Neural cell (in vitro differentiated cells): Measurements from ENCODE around the gene AGPAT4. TPM values are rescaled to one million over a fixed set of nuclear protein-coding genes. Genes with fewer than 3 reads are reported as not detected.

Experiments used
- H2AFZ ChIP-seq: fragments of 200-600, 300-800 bp; sonication (generic), shearing (Covaris generic); 2 replicates; pipeline ENCODE4 v1.6.0; 2014; ENCODE audit warnings: low read depth, mild to moderate bottlenecking, antibody characterized with exemption, low read length, moderate library complexity
- H3F3A ChIP-seq: fragments of 200-600 bp; shearing (Covaris generic); 2 replicates; pipeline ENCODE4 v1.6.1; 2016; ENCODE audit warnings: mild to moderate bottlenecking, moderate library complexity, mixed read lengths, antibody characterized with exemption, low read length; ENCODE audit not compliant: insufficient read depth, poor library complexity, severe bottlenecking
- H3K27ac ChIP-seq: fragments of 200-600, 300-800 bp; sonication (generic), shearing (Covaris generic); 2 replicates; pipeline ENCODE4 v1.5.1; 2014; ENCODE audit warnings: mild to moderate bottlenecking, low read length, moderate library complexity
- H3K27me3 ChIP-seq: fragments of 300-800, 200-600 bp; sonication (generic), shearing (Covaris generic); 2 replicates; pipeline ENCODE4 v1.6.0; 2014; ENCODE audit warnings: mild to moderate bottlenecking, low read depth, low read length, moderate library complexity; ENCODE audit not compliant: insufficient read depth
- H3K36me3 ChIP-seq: fragments of 300-800, 200-600 bp; sonication (generic), shearing (Covaris generic); 2 replicates; pipeline ENCODE4 v1.5.1; 2014; ENCODE audit warnings: mild to moderate bottlenecking, antibody characterized with exemption, low read length, moderate library complexity; ENCODE audit not compliant: insufficient read depth
- H3K4me2 ChIP-seq: fragments of 300-800, 200-600 bp; sonication (generic), shearing (Covaris generic); 2 replicates; pipeline ENCODE4 v1.6.0; 2014; ENCODE audit warnings: mild to moderate bottlenecking, low read length
- H3K4me3 ChIP-seq: fragments of 300-800, 200-600 bp; sonication (generic), shearing (Covaris generic); 2 replicates; pipeline ENCODE4 v1.5.1; 2014; ENCODE audit warnings: mild to moderate bottlenecking, low read length, moderate library complexity
- H3K79me2 ChIP-seq: fragments of 200-600 bp; shearing (Covaris generic); replicated peaks from 2 replicates; pipeline ENCODE4 v1.6.0; 2014; ENCODE audit warnings: mild to moderate bottlenecking, low read length, moderate library complexity; ENCODE audit not compliant: insufficient read depth
- H3K9ac ChIP-seq: fragments of 300-800, 200-600 bp; sonication (generic), shearing (Covaris generic); 2 replicates; pipeline ENCODE4 v1.6.1; 2016; ENCODE audit warnings: mild to moderate bottlenecking, low read length, mixed read lengths
- H3K9me2 ChIP-seq: fragments of 200-600 bp; shearing (Covaris generic); 2 replicates; pipeline ENCODE4 v1.6.1; 2016; ENCODE audit warnings: mild to moderate bottlenecking, low read length, mixed read lengths; ENCODE audit not compliant: insufficient read depth
- H3K9me3 ChIP-seq: fragments of 200-600, 300-800 bp; sonication (generic), shearing (Covaris generic); 2 replicates; pipeline ENCODE4 v1.6.1; 2016; ENCODE audit warnings: mild to moderate bottlenecking, mixed run types, low read length, moderate library complexity, mixed read lengths
- H4K20me1 ChIP-seq: fragments of 200-600 bp; shearing (Covaris generic); 2 replicates; pipeline ENCODE4 v1.6.1; 2016; ENCODE audit warnings: mild to moderate bottlenecking, mixed run types; ENCODE audit not compliant: insufficient read depth
- CTCF ChIP-seq: fragments of 450-650 bp; IDR thresholded peaks from 2 replicates; pipeline ENCODE4 v1.5.1; 2014; ENCODE audit warnings: antibody characterized with exemption, mild to moderate bottlenecking, moderate library complexity; ENCODE audit not compliant: poor library complexity, severe bottlenecking
- EP300 ChIP-seq: fragments of 450-650 bp; conservative IDR thresholded peaks from 2 replicates; pipeline ENCODE4 v1.6.1; 2014; ENCODE audit warnings: antibody characterized with exemption, mild to moderate bottlenecking, moderate library complexity; ENCODE audit not compliant: poor library complexity, severe bottlenecking
- EZH2 ChIP-seq: fragments of 200-600, 300-800 bp; shearing (Covaris generic), sonication (generic); IDR thresholded peaks from 2 replicates; pipeline ENCODE4 v1.6.1; 2014; ENCODE audit warnings: antibody characterized with exemption, low read length, borderline replicate concordance, mild to moderate bottlenecking; ENCODE audit not compliant: insufficient read depth, poor library complexity, severe bottlenecking
- MXI1 ChIP-seq: fragments of 450-650 bp; conservative IDR thresholded peaks from 2 replicates; pipeline ENCODE4 v1.6.1; 2014; ENCODE audit warnings: antibody characterized with exemption, mild to moderate bottlenecking; ENCODE audit not compliant: poor library complexity, severe bottlenecking
- POLR2AphosphoS5 ChIP-seq: IDR thresholded peaks from 2 replicates; pipeline ENCODE4 v1.6.1; 2012
- RAD21 ChIP-seq: fragments of 450-650 bp; conservative IDR thresholded peaks from 2 replicates; pipeline ENCODE4 v1.6.1; 2014; ENCODE audit warnings: antibody characterized with exemption, mild to moderate bottlenecking, moderate library complexity
- REST ChIP-seq: IDR thresholded peaks from 2 replicates; pipeline ENCODE4 v1.6.1; 2012; ENCODE audit warnings: borderline replicate concordance
- SMC3 ChIP-seq: fragments of 450-650 bp; conservative IDR thresholded peaks from 2 replicates; pipeline ENCODE4 v1.6.1; 2014; ENCODE audit warnings: antibody characterized with exemption, mild to moderate bottlenecking, moderate library complexity; ENCODE audit not compliant: poor library complexity
- TAF1 ChIP-seq: IDR thresholded peaks from 2 replicates; pipeline ENCODE4 v1.6.1; 2012; ENCODE audit warnings: low read depth
- polyA plus RNA-seq: library from polyadenylated mRNA; depleted of rRNA; stranded (reverse); fragments of >200 nt; gene quantifications from 2 replicates; pipeline ENCODE4 v1.2.3, GENCODE V29; 2014

The AGPAT4 gene
- polyA plus RNA-seq, 1 donor from 2014 or later, result 42.6 TPM

GRCh38 chr6:161136655-161137054 lies 137.2 kb downstream of the AGPAT4 start:
- H3K27ac ChIP-seq, result no peak overlapping the region
- H3K27me3 ChIP-seq, result no peaks in the 10 kb centered on the region
- peaks cover 4% of the 10 kb centered on the region for H3K36me3 ChIP-seq

GRCh38 chr6:161135695-161136591 lies 137.9 kb downstream of the AGPAT4 start:
- no peak overlapping the region for H3K4me3 ChIP-seq
- TF ChIP-seq MXI1 (no peak), RAD21 (no peak), REST (no peak), TAF1 (no peak), POLR2AphosphoS5 (no peak), EZH2 (no peak), EP300 (no peak), SMC3 (no peak), CTCF (no peak)
- H4K20me1 ChIP-seq, result no peaks in the 10 kb centered on the region
- H3K79me2 ChIP-seq, result no peaks in the 10 kb centered on the region
- H3K36me3 ChIP-seq, result peaks cover 10% of the 10 kb centered on the region
- H3K9me3 ChIP-seq, result no peaks in the 10 kb centered on the region
- no peaks in the 10 kb centered on the region for H3K27me3 ChIP-seq
- H3K9ac ChIP-seq, result no peak overlapping the region
- H3K27ac ChIP-seq, result no peak overlapping the region
- no peak overlapping the region for H2AFZ ChIP-seq
- no peak overlapping the region for H3K4me2 ChIP-seq
- H3K9me2 ChIP-seq, result no peaks in the 10 kb centered on the region
- no peaks in the 10 kb centered on the region for H3F3A ChIP-seq

More at GRCh38 chr6:161136655-161137054, 137.2 kb downstream of the AGPAT4 start:
- TF ChIP-seq MXI1, result no peak
- Histone ChIP-seq H2AFZ (no peak overlapping the region), H3K4me3 (no peak overlapping the region), H3K9me3 (no peaks in the 10 kb centered on the region), H3K9me2 (no peaks in the 10 kb centered on the region), H3K9ac (no peak overlapping the region), H3K79me2 (no peaks in the 10 kb centered on the region), H3K4me2 (no peak overlapping the region), H3F3A (no peaks in the 10 kb centered on the region), H4K20me1 (no peaks in the 10 kb centered on the region)
